ENCODE measurements around the gene SLC27A1. TPM values are rescaled to one million over a fixed set of nuclear protein-coding genes. Genes with fewer than 3 reads are reported as not detected.

SLC27A1 gene
- total and polyA plus RNA-seq, 9 of the 15 experiments (the other 6 are each of a cell fraction or from before 2014, with no cell fraction given) = 0.06 to 3.0 (median 1.1) TPM

DNA sequence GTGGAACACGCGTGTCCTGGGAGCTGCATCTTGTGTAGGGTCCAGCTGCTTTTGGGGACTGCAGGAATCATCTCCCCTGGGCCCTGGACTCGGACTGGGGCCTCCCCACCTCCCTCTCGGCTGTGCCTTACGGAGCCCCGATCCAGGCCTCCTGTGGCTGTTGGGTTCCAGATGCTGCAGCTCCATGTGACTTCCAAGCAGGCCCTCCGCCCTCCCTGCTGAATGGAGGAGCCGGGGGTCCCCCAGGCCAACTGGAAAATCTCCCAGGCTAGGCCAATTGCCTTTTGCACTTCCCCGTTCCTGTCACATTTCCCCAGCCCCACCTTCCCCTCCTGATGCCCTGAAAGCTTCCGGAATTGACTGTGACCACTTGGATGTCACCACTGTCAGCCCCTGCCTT is 34.9 kb downstream of the SLC27A1 start (continued):
- TF ChIP-seq, protein P1, sequence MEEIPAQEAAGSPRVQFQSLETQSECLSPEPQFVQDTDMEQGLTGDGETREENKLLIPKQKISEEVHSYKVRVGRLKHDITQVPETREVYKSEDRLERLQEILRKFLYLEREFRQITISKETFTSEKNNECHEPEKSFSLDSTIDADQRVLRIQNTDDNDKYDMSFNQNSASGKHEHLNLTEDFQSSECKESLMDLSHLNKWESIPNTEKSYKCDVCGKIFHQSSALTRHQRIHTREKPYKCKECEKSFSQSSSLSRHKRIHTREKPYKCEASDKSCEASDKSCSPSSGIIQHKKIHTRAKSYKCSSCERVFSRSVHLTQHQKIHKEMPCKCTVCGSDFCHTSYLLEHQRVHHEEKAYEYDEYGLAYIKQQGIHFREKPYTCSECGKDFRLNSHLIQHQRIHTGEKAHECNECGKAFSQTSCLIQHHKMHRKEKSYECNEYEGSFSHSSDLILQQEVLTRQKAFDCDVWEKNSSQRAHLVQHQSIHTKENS (CRISPR knock-in tag; IDR thresholded peaks at IDR 0.05) = no peak
- no peak for TF ChIP-seq KAT7 (CRISPR knock-in tag; IDR thresholded peaks at IDR 0.05; ENCODE audit: borderline replicate concordance)
- TF ChIP-seq PHB2 (IDR thresholded peaks at IDR 0.05; ENCODE audit: low read depth) = no peak
- TF ChIP-seq, protein P2, sequence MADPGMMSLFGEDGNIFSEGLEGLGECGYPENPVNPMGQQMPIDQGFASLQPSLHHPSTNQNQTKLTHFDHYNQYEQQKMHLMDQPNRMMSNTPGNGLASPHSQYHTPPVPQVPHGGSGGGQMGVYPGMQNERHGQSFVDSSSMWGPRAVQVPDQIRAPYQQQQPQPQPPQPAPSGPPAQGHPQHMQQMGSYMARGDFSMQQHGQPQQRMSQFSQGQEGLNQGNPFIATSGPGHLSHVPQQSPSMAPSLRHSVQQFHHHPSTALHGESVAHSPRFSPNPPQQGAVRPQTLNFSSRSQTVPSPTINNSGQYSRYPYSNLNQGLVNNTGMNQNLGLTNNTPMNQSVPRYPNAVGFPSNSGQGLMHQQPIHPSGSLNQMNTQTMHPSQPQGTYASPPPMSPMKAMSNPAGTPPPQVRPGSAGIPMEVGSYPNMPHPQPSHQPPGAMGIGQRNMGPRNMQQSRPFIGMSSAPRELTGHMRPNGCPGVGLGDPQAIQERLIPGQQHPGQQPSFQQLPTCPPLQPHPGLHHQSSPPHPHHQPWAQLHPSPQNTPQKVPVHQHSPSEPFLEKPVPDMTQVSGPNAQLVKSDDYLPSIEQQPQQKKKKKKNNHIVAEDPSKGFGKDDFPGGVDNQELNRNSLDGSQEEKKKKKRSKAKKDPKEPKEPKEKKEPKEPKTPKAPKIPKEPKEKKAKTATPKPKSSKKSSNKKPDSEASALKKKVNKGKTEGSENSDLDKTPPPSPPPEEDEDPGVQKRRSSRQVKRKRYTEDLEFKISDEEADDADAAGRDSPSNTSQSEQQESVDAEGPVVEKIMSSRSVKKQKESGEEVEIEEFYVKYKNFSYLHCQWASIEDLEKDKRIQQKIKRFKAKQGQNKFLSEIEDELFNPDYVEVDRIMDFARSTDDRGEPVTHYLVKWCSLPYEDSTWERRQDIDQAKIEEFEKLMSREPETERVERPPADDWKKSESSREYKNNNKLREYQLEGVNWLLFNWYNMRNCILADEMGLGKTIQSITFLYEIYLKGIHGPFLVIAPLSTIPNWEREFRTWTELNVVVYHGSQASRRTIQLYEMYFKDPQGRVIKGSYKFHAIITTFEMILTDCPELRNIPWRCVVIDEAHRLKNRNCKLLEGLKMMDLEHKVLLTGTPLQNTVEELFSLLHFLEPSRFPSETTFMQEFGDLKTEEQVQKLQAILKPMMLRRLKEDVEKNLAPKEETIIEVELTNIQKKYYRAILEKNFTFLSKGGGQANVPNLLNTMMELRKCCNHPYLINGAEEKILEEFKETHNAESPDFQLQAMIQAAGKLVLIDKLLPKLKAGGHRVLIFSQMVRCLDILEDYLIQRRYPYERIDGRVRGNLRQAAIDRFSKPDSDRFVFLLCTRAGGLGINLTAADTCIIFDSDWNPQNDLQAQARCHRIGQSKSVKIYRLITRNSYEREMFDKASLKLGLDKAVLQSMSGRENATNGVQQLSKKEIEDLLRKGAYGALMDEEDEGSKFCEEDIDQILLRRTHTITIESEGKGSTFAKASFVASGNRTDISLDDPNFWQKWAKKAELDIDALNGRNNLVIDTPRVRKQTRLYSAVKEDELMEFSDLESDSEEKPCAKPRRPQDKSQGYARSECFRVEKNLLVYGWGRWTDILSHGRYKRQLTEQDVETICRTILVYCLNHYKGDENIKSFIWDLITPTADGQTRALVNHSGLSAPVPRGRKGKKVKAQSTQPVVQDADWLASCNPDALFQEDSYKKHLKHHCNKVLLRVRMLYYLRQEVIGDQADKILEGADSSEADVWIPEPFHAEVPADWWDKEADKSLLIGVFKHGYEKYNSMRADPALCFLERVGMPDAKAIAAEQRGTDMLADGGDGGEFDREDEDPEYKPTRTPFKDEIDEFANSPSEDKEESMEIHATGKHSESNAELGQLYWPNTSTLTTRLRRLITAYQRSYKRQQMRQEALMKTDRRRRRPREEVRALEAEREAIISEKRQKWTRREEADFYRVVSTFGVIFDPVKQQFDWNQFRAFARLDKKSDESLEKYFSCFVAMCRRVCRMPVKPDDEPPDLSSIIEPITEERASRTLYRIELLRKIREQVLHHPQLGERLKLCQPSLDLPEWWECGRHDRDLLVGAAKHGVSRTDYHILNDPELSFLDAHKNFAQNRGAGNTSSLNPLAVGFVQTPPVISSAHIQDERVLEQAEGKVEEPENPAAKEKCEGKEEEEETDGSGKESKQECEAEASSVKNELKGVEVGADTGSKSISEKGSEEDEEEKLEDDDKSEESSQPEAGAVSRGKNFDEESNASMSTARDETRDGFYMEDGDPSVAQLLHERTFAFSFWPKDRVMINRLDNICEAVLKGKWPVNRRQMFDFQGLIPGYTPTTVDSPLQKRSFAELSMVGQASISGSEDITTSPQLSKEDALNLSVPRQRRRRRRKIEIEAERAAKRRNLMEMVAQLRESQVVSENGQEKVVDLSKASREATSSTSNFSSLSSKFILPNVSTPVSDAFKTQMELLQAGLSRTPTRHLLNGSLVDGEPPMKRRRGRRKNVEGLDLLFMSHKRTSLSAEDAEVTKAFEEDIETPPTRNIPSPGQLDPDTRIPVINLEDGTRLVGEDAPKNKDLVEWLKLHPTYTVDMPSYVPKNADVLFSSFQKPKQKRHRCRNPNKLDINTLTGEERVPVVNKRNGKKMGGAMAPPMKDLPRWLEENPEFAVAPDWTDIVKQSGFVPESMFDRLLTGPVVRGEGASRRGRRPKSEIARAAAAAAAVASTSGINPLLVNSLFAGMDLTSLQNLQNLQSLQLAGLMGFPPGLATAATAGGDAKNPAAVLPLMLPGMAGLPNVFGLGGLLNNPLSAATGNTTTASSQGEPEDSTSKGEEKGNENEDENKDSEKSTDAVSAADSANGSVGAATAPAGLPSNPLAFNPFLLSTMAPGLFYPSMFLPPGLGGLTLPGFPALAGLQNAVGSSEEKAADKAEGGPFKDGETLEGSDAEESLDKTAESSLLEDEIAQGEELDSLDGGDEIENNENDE (IDR thresholded peaks at IDR 0.05; ENCODE audit: low read depth, low read length) = no peak
- TF ChIP-seq, protein P3, sequence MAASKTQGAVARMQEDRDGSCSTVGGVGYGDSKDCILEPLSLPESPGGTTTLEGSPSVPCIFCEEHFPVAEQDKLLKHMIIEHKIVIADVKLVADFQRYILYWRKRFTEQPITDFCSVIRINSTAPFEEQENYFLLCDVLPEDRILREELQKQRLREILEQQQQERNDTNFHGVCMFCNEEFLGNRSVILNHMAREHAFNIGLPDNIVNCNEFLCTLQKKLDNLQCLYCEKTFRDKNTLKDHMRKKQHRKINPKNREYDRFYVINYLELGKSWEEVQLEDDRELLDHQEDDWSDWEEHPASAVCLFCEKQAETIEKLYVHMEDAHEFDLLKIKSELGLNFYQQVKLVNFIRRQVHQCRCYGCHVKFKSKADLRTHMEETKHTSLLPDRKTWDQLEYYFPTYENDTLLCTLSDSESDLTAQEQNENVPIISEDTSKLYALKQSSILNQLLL (CRISPR knock-in tag; IDR thresholded peaks at IDR 0.05; ENCODE audit: borderline replicate concordance) = no peak
- TF ChIP-seq, protein P4, sequence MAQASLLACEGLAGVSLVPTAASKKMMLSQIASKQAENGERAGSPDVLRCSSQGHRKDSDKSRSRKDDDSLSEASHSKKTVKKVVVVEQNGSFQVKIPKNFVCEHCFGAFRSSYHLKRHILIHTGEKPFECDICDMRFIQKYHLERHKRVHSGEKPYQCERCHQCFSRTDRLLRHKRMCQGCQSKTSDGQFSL (CRISPR knock-in tag; IDR thresholded peaks at IDR 0.05) = no peak
- TF ChIP-seq, protein P4 (tag; IDR thresholded peaks at IDR 0.05) = no peak
- no peak for TF ChIP-seq FOXJ2 (tag; IDR thresholded peaks at IDR 0.05)
- TF ChIP-seq NCOR1 (IDR thresholded peaks at IDR 0.05) = no peak
- TF ChIP-seq RAD21 (CRISPR knock-in tag; conservative IDR thresholded peaks at IDR 0.05 in 1 of 2, IDR thresholded peaks at IDR 0.05 in 1 of 2) = no peak
- TF ChIP-seq ZNF12 (CRISPR knock-in tag; IDR thresholded peaks at IDR 0.05) = no peak
